HG02610 (cell line): ENCODE results near the gene MYDGF.

Experiments used
- ATAC-seq: cut with Tn5 transposase; IDR thresholded peaks from one replicate; pipeline ENCODE4 v1.9.1; 2021; ENCODE audit warnings: mild to moderate bottlenecking, moderate library complexity; ENCODE audit not compliant: unreplicated experiment

The MYDGF gene

DNA sequence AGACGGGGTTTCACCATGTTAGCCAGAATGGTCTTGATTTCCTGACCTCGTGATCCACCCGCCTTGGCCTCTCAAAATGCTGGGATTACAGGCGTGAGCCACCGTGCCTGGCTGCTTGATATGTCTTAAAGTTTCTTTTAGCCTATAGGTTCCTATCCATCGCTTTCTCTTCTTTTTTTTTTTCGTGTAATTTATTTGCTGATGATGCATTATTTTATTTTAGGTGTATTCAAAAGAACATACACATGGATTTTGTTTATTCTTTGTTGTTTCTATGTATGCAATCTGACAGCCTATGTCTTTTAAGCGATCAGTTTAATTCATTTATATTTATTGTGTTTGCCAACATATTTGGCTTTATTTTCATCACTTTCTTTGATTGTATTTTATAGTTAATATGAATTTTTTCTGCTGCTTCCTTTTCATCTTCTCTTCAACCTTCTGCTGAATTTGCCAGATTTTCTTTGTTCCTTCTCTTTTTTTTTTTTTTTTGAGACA lies 56.8 kb downstream of the MYDGF start:
- ATAC-seq: no peak

DNA sequence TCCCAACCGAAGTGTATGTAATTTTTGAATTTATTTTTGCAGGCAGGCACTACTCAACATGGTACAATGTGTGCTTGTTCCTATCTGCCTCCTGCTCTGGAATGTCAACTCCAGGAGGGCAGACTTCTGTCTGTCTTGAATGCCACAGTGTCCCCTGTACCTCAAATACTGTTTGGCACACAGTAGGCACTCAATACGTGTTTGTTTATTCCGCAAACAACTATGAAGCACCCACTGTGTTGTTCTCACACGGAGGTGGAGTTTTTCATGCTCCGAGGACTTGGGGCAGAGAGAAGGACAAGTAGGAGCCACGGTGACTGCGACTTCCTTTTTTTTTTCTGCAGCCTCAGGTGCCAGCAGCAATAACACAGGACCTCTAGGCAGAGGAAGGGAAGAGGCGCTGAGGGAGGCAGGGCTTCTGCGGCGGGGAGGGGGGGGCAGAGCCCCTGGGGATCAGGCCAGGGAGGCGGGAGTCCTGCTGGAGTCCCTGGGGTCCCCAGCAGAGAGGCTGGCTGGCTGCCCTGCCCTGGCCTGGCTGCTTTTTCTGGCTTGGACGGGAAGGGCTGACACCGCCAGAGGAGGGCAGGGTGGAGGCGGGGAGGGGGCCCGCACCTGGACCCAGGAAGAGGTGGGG lies 60.1 kb downstream of the MYDGF start:
- ATAC-seq: no peak
